Smooth muscle cell (in vitro differentiated cells): Measurements from ENCODE around the gene IGFL4. TPM values are rescaled to one million over a fixed set of nuclear protein-coding genes. Genes with fewer than 3 reads are reported as not detected.

Experiments
- DNase-seq: peaks from one replicate; lab custom pipeline; 2025; ENCODE audit not compliant: unreplicated experiment; lab: John Stamatoyannopoulos, UW
- H2AFZ ChIP-seq: fragments of 200-600 bp; sonication (generic); 2 replicates; pipeline ENCODE4 v1.6.0; 2016; ENCODE audit warnings: antibody characterized with exemption, low read depth, mild to moderate bottlenecking
- H3F3A ChIP-seq: fragments of 200-600 bp; sonication (generic); 2 replicates; pipeline ENCODE4 v1.6.0; 2017; ENCODE audit warnings: antibody characterized with exemption, low read depth
- H3K27ac ChIP-seq: fragments of 200-600 bp; sonication (generic); 2 replicates; pipeline ENCODE4 v1.5.1; 2016; ENCODE audit warnings: low read depth, mild to moderate bottlenecking
- H3K27me3 ChIP-seq: fragments of 200-600 bp; sonication (generic); 2 replicates; pipeline ENCODE4 v1.6.1; 2016; ENCODE audit warnings: low read depth, mild to moderate bottlenecking
- H3K36me3 ChIP-seq: fragments of 200-600 bp; sonication (generic); 2 replicates; pipeline ENCODE4 v1.5.1; 2016; ENCODE audit warnings: low read depth
- H3K4me1 ChIP-seq: fragments of 200-600 bp; sonication (generic); 2 replicates; pipeline ENCODE4 v1.5.1; 2016; ENCODE audit warnings: low read depth
- H3K4me2 ChIP-seq: fragments of 200-600 bp; sonication (generic); 2 replicates; pipeline ENCODE4 v1.6.0; 2016; ENCODE audit warnings: mild to moderate bottlenecking
- H3K4me3 ChIP-seq: fragments of 200-600 bp; sonication (generic); 2 replicates; pipeline ENCODE4 v1.5.1; 2016; ENCODE audit warnings: mild to moderate bottlenecking
- H3K79me2 ChIP-seq: fragments of 200-600 bp; sonication (generic); 2 replicates; pipeline ENCODE4 v1.6.0; 2016; ENCODE audit warnings: low read depth, mild to moderate bottlenecking
- H3K9ac ChIP-seq: fragments of 200-600 bp; sonication (generic); 2 replicates; pipeline ENCODE4 v1.6.0; 2016; ENCODE audit warnings: low read depth
- H3K9me3 ChIP-seq: fragments of 200-600 bp; sonication (generic); replicated peaks from 2 replicates; pipeline ENCODE4 v1.5.1; 2016; ENCODE audit warnings: low read depth
- H4K20me1 ChIP-seq: fragments of 200-600 bp; sonication (generic); 2 replicates; pipeline ENCODE4 v1.6.0; 2016; ENCODE audit warnings: low read depth
- WGBS: methylation state at CpG from one replicate; pipeline ENCODE4 v1.1.7; 2016; ENCODE audit warnings: low lambda C conversion rate; 5-methylcytosine and 5-hydroxymethylcytosine counted together
- polyA plus RNA-seq: library from polyadenylated mRNA; unstranded; fragments of >200 nt; fragmentation: Nextera tagmentation; extraction: Ambion mirVana; gene quantifications from 2 replicates; pipeline ENCODE4 v1.2.1, GENCODE V29; 2016
- total RNA-seq: library from RNA; depleted of rRNA; stranded (reverse); fragments of >200 nt; gene quantifications from 2 replicates; pipeline ENCODE4 v1.2.3, GENCODE V29; 2014
- TF ChIP-seq, protein P1 (sequence below): fragments of 200-600 bp; sonication (generic); IDR thresholded peaks from 2 replicates; pipeline ENCODE4 v1.5.1; 2017; ENCODE audit warnings: borderline replicate concordance, mild to moderate bottlenecking, antibody characterized with exemption; ENCODE audit not compliant: insufficient read depth, poor library complexity, severe bottlenecking

The IGFL4 gene
- total and polyA plus RNA-seq, 2 experiments from 2014 or later = 0.45 TPM; not detected in 1

DNA sequence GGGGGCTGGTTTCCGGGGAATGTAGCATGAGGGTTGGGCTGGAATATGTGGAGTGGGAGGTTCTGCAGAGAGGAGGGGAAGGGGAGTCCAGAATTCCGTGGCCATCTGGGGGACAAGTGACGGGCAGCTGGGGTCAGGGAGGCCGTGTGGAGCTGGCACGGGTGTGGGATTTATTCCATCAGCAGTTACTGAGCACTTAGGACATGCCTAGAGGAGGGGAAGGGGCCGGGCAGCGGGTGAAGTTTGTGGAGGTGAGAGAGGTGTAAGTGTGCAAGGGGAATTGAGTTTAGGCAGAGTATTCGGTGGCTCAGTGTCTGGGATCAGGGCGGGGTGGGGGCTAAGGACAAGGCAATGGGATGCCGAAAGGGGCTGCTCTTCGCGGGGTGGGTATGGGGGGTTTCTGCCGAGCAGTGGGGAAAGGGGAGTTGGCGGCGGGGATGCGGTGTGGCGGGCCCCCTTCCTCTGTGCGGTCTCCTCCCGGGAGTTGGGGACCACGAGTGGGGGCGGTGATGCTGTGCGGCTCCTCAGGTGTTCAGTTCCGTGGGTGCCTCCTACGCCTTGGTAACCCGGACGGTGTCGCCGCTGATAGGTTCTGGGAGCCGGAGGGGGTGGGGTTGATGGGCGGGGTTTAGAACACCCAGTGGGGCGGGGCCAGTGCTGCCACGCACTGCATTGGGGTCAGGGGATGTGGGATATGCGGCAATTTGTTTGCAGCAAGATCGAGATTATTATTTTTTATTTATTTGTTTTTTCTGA lies 40.1 kb downstream of the IGFL4 start:
- Histone ChIP-seq H3K36me3 (no peaks in the 10 kb centered on the region), H3K9me3 (no peaks in the 10 kb centered on the region), H3K4me1 (no peaks in the 10 kb centered on the region), H3K4me3 (peak overlapping the region; percentile 34), H3F3A (no peaks in the 10 kb centered on the region), H3K27ac (no peak overlapping the region), H3K9ac (no peak overlapping the region), H3K27me3 (peaks cover 10% of the 10 kb centered on the region), H3K4me2 (peak overlapping the region; percentile 72), H3K79me2 (no peaks in the 10 kb centered on the region), H2AFZ (no peak overlapping the region), H4K20me1 (peaks cover 5% of the 10 kb centered on the region)
- WGBS = 12% methylated on average over 12 of the region's 34 CpGs
- TF ChIP-seq, protein P1, sequence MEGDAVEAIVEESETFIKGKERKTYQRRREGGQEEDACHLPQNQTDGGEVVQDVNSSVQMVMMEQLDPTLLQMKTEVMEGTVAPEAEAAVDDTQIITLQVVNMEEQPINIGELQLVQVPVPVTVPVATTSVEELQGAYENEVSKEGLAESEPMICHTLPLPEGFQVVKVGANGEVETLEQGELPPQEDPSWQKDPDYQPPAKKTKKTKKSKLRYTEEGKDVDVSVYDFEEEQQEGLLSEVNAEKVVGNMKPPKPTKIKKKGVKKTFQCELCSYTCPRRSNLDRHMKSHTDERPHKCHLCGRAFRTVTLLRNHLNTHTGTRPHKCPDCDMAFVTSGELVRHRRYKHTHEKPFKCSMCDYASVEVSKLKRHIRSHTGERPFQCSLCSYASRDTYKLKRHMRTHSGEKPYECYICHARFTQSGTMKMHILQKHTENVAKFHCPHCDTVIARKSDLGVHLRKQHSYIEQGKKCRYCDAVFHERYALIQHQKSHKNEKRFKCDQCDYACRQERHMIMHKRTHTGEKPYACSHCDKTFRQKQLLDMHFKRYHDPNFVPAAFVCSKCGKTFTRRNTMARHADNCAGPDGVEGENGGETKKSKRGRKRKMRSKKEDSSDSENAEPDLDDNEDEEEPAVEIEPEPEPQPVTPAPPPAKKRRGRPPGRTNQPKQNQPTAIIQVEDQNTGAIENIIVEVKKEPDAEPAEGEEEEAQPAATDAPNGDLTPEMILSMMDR = no peak
- DNase-seq = no peak

DNA sequence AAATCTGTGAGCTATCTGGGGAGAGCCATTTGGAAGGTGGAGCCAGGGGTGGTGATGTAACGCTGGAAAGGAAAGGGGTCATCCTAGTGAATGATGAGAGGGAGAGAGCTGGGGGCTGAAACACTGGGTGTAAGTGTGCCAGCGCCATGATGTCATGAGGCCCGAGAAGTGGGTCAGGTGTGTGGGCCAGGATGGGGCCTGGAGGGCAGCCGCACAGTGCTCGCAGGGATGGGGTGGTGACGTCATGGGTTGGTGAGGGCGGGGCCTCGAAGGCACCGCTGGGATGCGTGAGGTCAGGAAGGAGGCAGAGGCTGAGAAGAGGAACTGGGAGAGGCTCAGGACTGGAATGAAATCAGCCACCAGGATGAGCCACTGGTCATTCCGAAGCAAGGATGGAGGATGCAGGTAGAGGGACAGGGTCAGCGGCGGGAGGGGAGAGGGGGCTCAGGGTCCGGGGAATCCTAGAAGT lies 41.1 kb downstream of the IGFL4 start:
- peak overlapping the region; percentile 72 for H3K4me2 ChIP-seq
- H4K20me1 ChIP-seq = peaks cover 5% of the 10 kb centered on the region
- no peak overlapping the region for H3K9ac ChIP-seq
- H3K4me3 ChIP-seq = no peak overlapping the region
- no peaks in the 10 kb centered on the region for H3K9me3 ChIP-seq
- H3K79me2 ChIP-seq = no peaks in the 10 kb centered on the region
- H3F3A ChIP-seq = no peaks in the 10 kb centered on the region
- H3K27me3 ChIP-seq = peaks cover 10% of the 10 kb centered on the region
- H3K27ac ChIP-seq = no peak overlapping the region
- no peak for DNase-seq
- 22% methylated on average over 11 of the region's 14 CpGs for WGBS
- H3K4me1 ChIP-seq = peaks cover under 1% of the 10 kb centered on the region
- TF ChIP-seq, protein P1 = no peak
- no peaks in the 10 kb centered on the region for H3K36me3 ChIP-seq
- no peak overlapping the region for H2AFZ ChIP-seq

DNA sequence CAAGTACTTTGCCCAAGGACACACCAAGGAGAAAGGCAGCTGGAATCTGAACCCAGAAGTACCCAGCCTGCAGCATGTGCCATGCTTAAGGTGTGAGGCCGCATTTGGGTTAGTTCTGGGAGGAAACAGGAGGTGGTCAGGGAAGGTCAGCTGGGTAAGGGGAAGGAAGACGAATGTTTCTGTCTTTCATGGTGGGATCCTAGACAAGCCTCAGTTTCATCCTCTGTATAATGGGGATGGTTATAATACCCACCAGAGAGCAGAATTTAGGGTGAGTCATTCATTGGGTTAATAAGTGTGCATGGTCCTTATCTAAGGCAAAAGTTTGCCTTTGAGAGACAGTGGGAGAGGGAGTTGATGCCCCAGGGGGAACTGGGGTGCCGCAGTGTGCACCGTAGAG lies 42.0 kb downstream of the IGFL4 start:
- H3K27me3 ChIP-seq = peaks cover 10% of the 10 kb centered on the region
- no peak overlapping the region for H3K4me2 ChIP-seq
- H3K27ac ChIP-seq = no peak overlapping the region
- no peak overlapping the region for H3K9ac ChIP-seq
- H4K20me1 ChIP-seq = peaks cover 5% of the 10 kb centered on the region
- no peaks in the 10 kb centered on the region for H3F3A ChIP-seq
- H3K4me1 ChIP-seq = peaks cover 4% of the 10 kb centered on the region
- WGBS = 100% methylated on average over 4 of the region's 4 CpGs
- H3K79me2 ChIP-seq = no peaks in the 10 kb centered on the region
- no peaks in the 10 kb centered on the region for H3K9me3 ChIP-seq
- DNase-seq = no peak
- H2AFZ ChIP-seq = no peak overlapping the region
- H3K4me3 ChIP-seq = no peak overlapping the region
- TF ChIP-seq, protein P1 = no peak
- H3K36me3 ChIP-seq = no peaks in the 10 kb centered on the region

DNA sequence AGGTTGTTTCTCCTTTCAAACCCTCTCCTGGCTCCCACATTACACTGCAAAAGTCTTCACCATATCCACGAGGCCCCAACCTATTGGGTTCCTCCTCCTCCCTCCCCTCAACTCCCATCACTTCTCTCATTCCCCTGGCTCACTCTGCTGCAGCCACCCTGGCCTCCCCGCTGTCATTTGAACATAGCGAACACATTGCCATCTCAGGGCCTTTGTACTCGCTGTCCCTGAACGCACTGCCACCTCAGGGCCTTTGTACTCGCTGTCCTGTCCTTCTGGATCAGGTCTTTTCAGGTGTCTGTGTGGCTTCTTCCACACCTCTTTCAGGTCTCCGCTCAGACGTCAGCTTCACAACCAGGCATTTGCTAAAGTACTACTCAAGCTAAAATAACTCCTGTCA lies 43.9 kb downstream of the IGFL4 start:
- H3K4me3 ChIP-seq = no peak overlapping the region
- peaks cover 10% of the 10 kb centered on the region for H3K27me3 ChIP-seq
- no peak overlapping the region for H2AFZ ChIP-seq
- H4K20me1 ChIP-seq = no peaks in the 10 kb centered on the region
- no peaks in the 10 kb centered on the region for H3K79me2 ChIP-seq
- no peaks in the 10 kb centered on the region for H3K9me3 ChIP-seq
- no peaks in the 10 kb centered on the region for H3F3A ChIP-seq
- TF ChIP-seq, protein P1 = no peak
- peaks cover 4% of the 10 kb centered on the region for H3K4me1 ChIP-seq
- no peak overlapping the region for H3K9ac ChIP-seq
- no peak overlapping the region for H3K27ac ChIP-seq
- no peak overlapping the region for H3K4me2 ChIP-seq
- WGBS = 82% methylated on average over 8 of the region's 8 CpGs
- no peak for DNase-seq
- no peaks in the 10 kb centered on the region for H3K36me3 ChIP-seq
